ENCODE results near the gene RPTOR. TPM values are rescaled to one million over a fixed set of nuclear protein-coding genes. Genes with fewer than 3 reads are reported as not detected.
A peak's percentile ranks its signal among the peaks of the same experiment; 100 is the strongest.

Gene RPTOR
- polyA plus RNA-seq, 1 of the 3 experiments (the other 2 are of a cell fraction), result 14.9 TPM

GRCh38 chr17:80778716-80779115, 234.1 kb downstream of the RPTOR start:
- H4K20me1 ChIP-seq (ENCODE audit: insufficient read depth), result no peaks in the 10 kb centered on the region
- peaks cover 0 to 11% of the 10 kb centered on the region in 2 experiments for H3K36me3 ChIP-seq (replicated peaks in 1 of 2; ENCODE audit: control insufficient read depth in 1 of 2, insufficient read depth in 2 of 2, low read length in 1 of 2)
- H3K79me2 ChIP-seq (ENCODE audit: insufficient read depth), result no peaks in the 10 kb centered on the region
- H3K4me1 ChIP-seq (ENCODE audit: control insufficient read depth in 1 of 2, insufficient read depth in 2 of 2, low read depth in 1 of 2, low read length in 1 of 2), result peaks cover 12 to 59% of the 10 kb centered on the region in 2 experiments
- no peaks in the 10 kb centered on the region for H3K27me3 ChIP-seq (ENCODE audit: insufficient read depth)
- H2AFZ ChIP-seq (ENCODE audit: low read depth), result no peak overlapping the region
- H3K9ac ChIP-seq, result no peak overlapping the region
- TF ChIP-seq SIN3A (IDR thresholded peaks at IDR 0.05; ENCODE audit: borderline replicate concordance, low read depth, low read length) (no peak), FOXM1 (IDR thresholded peaks at IDR 0.05; ENCODE audit: low read depth) (no peak), FOSL2 (IDR thresholded peaks at IDR 0.05; ENCODE audit: borderline replicate concordance, low read depth) (no peak), EZH2phosphoT487 (IDR thresholded peaks at IDR 0.05; ENCODE audit: borderline replicate concordance, low read depth) (no peak), RFX5 (IDR thresholded peaks at IDR 0.05; ENCODE audit: low read length) (no peak), TEAD4 (IDR thresholded peaks at IDR 0.05; ENCODE audit: borderline replicate concordance, insufficient read depth) (no peak), RAD21 (IDR thresholded peaks at IDR 0.05; ENCODE audit: low read length) (no peak), ELF1 (IDR thresholded peaks at IDR 0.05) (no peak), NFIC (IDR thresholded peaks at IDR 0.05; ENCODE audit: borderline replicate concordance) (no peak), IRF3 (IDR thresholded peaks at IDR 0.05; ENCODE audit: low read depth, low read length) (no peak), MXI1 (IDR thresholded peaks at IDR 0.05; ENCODE audit: low read depth, low read length) (no peak), ZBTB33 (IDR thresholded peaks at IDR 0.05; ENCODE audit: borderline replicate concordance, low read depth) (no peak), YY1 (IDR thresholded peaks at IDR 0.05; ENCODE audit: low read depth) (no peak), SMC3 (IDR thresholded peaks at IDR 0.05; ENCODE audit: low read depth, low read length) (no peak)
- TF ChIP-seq, protein P1, sequence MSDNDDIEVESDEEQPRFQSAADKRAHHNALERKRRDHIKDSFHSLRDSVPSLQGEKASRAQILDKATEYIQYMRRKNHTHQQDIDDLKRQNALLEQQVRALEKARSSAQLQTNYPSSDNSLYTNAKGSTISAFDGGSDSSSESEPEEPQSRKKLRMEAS (IDR thresholded peaks at IDR 0.05; ENCODE audit: low read depth), result no peak
- DNase-seq, result no peak
- no peak overlapping the region for H3K4me2 ChIP-seq
- H3K27ac ChIP-seq (ENCODE audit: low read depth in 2 of 2, low read length in 1 of 2), result no peak overlapping the region
- WGBS (ENCODE audit: low lambda C conversion rate), result 98% methylated on average over 13 of the region's 13 CpGs
- H3F3A ChIP-seq (replicated peaks; ENCODE audit: insufficient read depth), result no peaks in the 10 kb centered on the region
- H3K4me3 ChIP-seq (ENCODE audit: low read depth in 2 of 2, low read length in 1 of 2), result no peak overlapping the region
- ChIA-PET CTCF (interaction anchor here (1.1 to 1.9 kb wide), 6 partner anchors 8 to 301 kb away, joined by 3 to 5 read pairs (median 4); no protein-coding TSS in a partner anchor), POLR2A (interaction anchor here (1.4 kb wide), 1 partner anchor 53 kb away, joined by 3 read pairs; no protein-coding TSS in a partner anchor)
- no peaks in the 10 kb centered on the region for H3K9me3 ChIP-seq
- H3K9me2 ChIP-seq, result no peaks in the 10 kb centered on the region

GRCh38 chr17:80779336-80779735, 234.7 kb downstream of the RPTOR start:
- Histone ChIP-seq H3K27me3 (ENCODE audit: insufficient read depth) (no peaks in the 10 kb centered on the region), H3K4me3 (ENCODE audit: low read depth in 2 of 2, low read length in 1 of 2) (no peak overlapping the region), H2AFZ (ENCODE audit: low read depth) (no peak overlapping the region), H3K27ac (ENCODE audit: low read depth in 2 of 2, low read length in 1 of 2) (peak overlapping the region in 1 of 2 experiments; percentile 67; a peak in 2 of 4 replicates), H3K9me3 (no peaks in the 10 kb centered on the region), H4K20me1 (ENCODE audit: insufficient read depth) (no peaks in the 10 kb centered on the region), H3K4me1 (ENCODE audit: control insufficient read depth in 1 of 2, insufficient read depth in 2 of 2, low read depth in 1 of 2, low read length in 1 of 2) (peaks cover 12 to 52% of the 10 kb centered on the region in 2 experiments), H3K79me2 (ENCODE audit: insufficient read depth) (no peaks in the 10 kb centered on the region), H3F3A (replicated peaks; ENCODE audit: insufficient read depth) (no peaks in the 10 kb centered on the region), H3K9me2 (no peaks in the 10 kb centered on the region), H3K36me3 (replicated peaks in 1 of 2; ENCODE audit: control insufficient read depth in 1 of 2, insufficient read depth in 2 of 2, low read length in 1 of 2) (peaks cover 0 to 11% of the 10 kb centered on the region in 2 experiments), H3K9ac (no peak overlapping the region), H3K4me2 (no peak overlapping the region)
- WGBS (ENCODE audit: low lambda C conversion rate), result 97% methylated on average over 24 of the region's 24 CpGs
- no peak for DNase-seq
- CTCF ChIA-PET, result interaction anchor here (1.0 to 1.5 kb wide), 3 partner anchors 13 to 87 kb away, joined by 3 to 5 read pairs (median 3); no protein-coding TSS in a partner anchor
- POLR2A ChIA-PET, result no interaction called here
- TF ChIP-seq TCF12 (IDR thresholded peaks at IDR 0.05), result no peak
- TF ChIP-seq NFIC (IDR thresholded peaks at IDR 0.05; ENCODE audit: borderline replicate concordance), result no peak
- TF ChIP-seq FOSL2 (IDR thresholded peaks at IDR 0.05; ENCODE audit: borderline replicate concordance, low read depth), result no peak
- TF ChIP-seq, protein P2, sequence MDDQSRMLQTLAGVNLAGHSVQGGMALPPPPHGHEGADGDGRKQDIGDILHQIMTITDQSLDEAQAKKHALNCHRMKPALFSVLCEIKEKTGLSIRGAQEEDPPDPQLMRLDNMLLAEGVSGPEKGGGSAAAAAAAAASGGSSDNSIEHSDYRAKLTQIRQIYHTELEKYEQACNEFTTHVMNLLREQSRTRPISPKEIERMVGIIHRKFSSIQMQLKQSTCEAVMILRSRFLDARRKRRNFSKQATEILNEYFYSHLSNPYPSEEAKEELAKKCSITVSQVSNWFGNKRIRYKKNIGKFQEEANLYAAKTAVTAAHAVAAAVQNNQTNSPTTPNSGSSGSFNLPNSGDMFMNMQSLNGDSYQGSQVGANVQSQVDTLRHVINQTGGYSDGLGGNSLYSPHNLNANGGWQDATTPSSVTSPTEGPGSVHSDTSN (IDR thresholded peaks at IDR 0.05), result no peak
- no peak for TF ChIP-seq GATA2 (CRISPR knock-in tag; IDR thresholded peaks at IDR 0.05)
- no peak for TF ChIP-seq TEAD4 (IDR thresholded peaks at IDR 0.05; ENCODE audit: borderline replicate concordance, insufficient read depth)
- TF ChIP-seq RXRA (IDR thresholded peaks at IDR 0.05; ENCODE audit: borderline replicate concordance, low read depth), result no peak
- no peak for TF ChIP-seq RCOR1 (IDR thresholded peaks at IDR 0.05; ENCODE audit: low read length)
- TF ChIP-seq IRF3 (IDR thresholded peaks at IDR 0.05; ENCODE audit: low read depth, low read length), result no peak
- no peak for TF ChIP-seq RFX5 (IDR thresholded peaks at IDR 0.05; ENCODE audit: low read length)
